Measurements from ENCODE around the gene LRRC4B. TPM values are rescaled to one million over a fixed set of nuclear protein-coding genes. Genes with fewer than 3 reads are reported as not detected.
A peak's percentile ranks its signal among the peaks of the same experiment; 100 is the strongest.

Gene LRRC4B
- total RNA-seq, 1 experiment from 2014 or later, result 1.8 TPM

DNA sequence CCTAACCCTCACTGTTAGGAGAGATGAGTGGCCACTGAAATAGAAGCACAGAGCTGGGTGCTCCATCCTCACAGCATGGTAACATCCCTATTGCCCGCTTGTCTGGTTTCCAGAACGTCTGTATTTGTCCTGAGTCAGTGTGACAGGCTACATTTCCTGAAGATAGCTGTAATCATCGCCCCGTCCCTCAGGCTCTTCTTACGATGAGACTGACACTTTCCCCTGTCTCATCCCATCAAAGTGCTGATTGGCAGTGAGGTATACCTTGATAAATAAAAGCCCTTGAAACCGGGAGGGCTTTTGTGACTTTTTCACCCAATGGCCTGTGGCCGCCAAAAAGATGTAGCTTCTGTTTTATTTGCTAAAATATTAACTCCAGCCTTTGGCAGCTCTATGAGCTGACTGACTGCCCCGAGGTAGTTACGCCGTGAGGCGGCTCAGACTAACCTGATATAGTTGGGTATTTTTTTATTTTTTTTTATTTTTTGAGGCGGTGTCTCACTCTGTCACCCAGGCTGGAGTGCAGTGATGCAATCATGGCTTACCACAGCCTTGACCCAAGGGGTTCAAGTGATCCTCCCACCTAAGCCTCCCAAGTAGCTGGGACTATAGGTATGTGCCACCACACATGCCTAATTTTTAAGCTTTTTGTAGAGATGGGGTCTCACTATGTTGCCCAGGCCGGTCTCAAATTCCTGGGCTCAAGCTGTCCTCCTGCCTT, 5.7 kb upstream of the LRRC4B start:
- no peak for DNase-seq (ENCODE audit: low read depth)

DNA sequence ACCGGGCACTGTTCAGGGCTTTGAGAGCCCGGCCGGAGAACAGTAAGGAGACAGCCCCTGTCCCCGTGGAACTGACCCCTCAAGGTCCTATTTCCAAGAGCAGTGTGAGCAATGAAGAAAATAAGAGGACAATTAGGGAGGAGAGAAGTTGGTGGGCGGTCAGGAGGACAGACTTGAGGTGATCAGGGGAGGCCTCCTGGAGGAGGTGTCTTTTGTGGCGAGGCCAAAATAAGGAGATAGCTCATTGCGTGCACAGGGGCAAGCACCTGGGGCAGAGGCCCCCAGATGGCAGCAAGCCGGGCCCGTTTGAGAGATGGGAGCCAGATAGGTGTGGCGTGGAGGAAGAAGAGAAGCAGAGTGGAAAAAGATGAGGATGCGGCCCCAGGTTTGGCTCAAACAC, 2.8 kb upstream of the LRRC4B start:
- no peak for DNase-seq (ENCODE audit: low read depth)

DNA sequence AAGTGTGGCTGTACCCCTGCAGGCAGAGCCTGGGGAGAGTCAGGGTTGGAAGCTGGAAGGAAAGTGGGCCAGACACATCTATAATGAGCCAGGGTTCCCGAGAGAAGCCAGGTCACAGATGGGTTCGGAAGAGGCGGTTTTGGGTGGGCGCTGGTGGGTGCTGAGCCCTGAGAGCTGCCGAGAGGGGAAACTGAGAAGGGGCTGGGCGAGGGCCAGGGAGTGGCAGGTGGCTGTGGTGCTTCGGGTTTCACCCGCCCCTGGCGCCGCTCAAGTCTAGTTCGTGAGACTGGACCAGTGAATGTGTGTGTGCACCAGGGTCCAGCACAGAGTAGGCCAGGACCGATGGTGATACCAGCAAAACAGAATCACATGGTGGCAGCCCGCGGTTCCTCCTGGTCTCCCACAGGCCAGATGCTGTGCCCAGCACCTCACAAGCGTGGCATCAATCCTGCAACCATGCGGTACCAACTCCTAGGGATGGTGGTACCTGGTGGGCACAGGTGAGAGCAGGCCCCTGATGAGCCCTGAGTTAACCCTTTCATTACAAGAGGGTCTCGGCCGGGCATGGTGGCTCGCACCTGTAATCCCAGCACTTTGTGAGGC, 1.8 kb upstream of the LRRC4B start:
- DNase-seq (ENCODE audit: low read depth), result no peak

DNA sequence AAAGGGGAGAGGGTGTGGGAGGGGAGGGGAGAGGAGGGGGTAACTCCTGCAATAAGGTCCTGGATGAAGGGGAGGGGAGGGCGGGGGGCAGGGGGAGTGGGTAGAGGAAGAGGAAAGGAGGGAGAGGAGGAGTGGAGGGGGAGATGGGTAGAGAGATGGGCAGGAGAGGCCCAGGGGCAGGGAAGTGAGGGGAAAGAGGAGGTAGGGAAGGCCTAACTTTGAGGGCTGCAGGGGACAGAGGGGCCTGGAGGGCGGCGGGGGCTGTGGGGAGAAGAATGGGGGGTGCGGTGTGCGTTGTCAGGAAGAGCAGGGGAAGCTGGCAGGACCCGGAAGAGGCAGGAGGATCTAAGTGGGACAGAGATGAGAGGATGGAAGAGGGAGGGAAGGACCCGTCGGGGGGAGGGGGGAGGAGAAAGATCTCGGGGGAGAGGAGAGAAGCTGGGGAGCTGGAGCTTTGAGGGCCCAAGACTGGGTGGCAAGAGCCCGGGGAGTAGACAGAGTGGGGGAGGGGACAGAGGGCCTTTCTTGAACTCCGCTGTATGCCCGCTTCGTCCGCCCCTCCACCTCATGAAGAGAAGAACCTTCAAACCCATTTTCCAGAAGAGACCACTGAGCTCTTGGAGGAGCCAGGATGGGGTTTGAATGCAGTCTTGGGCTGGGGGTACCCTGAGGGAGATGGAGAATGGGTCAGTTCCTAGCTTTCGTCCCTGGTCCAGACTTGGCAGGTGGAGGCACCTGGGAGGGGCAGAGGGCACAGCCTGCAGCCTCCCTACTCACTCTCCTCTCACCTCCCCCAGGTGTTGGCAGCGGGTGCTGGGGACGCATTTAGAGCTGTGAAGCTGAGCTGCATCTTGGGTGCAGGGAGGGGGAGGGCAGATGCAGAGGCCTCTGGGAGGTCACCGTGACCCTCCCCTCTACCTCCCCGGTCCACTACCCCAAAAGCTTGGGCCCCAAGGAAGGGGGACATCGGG, 778 bp upstream of the LRRC4B start:
- no peak for DNase-seq (ENCODE audit: low read depth)

DNA sequence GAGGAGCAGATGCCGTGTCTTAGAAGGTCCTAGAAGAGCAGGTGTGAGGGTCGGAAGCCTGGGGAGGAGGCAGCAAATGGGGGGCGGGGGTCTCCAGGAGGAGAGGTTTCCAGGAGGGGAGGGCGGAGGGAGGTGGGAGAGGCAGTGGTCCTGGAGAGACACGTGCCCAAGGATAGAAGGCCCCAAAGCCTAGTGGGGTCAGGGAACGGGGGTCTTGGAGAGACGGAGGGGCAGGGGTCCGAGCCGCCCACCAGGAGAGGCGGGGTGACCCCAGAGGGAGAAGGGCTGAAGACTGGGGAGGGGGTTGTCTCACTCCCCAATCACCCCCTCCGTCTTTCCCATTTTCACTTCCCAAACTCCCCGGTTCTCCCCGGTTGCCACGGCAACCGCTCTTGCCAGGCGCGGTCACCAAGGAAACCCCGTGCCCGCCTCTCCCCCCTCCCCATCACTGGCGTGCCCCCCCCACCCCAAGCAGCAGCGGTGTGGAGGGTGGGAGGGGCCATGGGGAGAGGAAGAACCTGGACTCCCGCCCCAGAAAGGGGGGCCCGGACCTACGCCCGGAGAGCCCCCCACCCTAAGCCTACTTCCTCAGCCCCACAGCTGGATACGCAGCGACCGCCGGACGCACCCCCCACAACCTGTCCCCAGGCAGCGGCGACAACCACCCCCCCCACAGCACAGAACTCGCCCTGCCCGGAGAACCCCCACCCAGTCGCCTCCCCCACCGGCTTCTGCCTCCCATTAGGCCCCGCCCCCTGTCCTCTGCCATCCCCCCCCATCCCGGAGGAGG, 988 bp downstream of the LRRC4B start:
- DNase-seq (ENCODE audit: low read depth), result peak; percentile 52

DNA sequence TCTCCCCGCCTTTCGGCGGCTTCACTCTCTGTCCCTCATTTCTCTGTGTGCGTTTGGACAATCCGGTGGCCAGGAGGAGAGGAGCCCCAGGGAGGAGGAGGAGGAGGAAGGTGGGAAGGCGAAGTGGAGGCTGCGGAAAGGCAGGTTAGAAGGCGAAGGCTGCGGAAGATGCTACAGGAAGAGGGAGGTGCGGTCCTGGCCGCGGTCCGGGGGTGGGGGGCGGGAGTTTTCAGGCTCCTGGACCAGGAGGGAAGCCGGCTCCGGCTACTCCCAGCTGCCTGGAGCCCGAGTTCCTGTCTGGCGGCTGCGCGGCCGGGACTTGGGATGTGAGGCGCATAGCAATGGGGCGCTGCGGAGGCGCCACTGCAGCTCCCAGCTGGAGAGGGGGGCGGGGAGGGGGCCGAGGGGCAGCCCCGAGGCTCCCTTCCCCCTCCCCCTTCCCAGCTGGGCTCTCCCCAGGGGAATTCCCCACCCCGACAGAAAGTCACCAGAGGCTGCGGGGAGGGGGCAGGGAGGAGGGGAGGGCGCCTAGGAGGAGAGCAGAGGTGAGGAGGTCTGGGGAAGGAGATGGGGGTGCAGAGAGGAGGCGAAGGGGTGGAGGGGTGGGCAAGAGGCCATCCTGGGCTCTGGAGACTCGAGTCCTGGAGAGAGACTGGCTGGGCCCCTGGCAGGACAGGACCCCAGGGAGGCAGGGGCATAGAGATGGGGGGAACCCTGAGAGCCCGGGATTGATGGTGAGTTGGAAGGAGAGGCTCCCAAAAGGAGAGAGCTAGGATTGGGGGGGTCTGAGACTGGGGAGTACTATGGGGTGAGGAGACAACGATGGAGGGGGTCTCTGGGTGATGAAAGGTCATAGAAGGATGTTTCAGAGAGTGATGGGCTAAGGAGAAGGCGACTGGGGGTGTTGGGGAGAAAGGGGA, 2.0 kb downstream of the LRRC4B start:
- peak; percentile 55 for DNase-seq (ENCODE audit: low read depth)

DNA sequence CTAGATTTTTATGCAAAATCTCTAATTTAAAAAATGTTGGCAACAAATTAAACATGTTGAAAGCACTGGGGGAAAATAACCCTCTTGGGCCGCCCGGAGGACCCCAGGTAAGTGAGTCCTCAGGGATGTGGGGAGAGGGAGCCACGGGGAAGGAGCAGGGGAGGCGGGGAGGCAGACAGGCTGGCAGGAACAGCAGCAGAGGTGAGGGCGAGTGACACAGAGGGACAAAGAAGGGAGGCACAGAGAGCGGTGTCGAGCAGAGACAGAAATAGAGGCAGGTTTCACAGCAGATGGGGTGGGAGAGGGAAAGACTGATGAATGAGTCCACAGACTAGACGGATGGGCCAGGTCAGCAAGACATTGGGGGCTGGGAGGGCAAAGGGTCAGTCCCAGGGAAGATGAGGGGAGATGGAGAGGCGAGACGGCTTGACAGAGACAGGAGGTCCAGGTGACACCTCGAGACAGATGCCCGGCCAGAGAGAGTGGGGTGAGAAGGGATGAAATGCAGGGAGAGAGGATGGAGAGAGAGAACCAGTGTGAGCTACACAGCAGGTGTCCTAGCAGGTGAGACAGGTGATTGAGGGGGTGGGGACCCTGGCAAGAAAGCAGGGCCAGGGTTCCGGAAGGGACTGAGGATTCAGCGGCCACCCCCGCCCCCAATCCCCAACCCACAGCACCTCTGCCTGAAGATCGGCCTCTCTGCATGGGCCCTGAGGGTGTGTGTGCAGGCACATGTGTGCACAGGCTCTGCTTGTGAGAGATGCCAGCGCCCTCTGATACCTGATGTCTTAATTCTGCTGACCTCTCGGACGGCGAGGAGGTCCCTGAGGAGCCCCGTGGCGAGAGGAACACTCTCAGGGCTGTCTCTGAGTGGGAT, 3.8 kb downstream of the LRRC4B start:
- no peak for DNase-seq (ENCODE audit: low read depth)

DNA sequence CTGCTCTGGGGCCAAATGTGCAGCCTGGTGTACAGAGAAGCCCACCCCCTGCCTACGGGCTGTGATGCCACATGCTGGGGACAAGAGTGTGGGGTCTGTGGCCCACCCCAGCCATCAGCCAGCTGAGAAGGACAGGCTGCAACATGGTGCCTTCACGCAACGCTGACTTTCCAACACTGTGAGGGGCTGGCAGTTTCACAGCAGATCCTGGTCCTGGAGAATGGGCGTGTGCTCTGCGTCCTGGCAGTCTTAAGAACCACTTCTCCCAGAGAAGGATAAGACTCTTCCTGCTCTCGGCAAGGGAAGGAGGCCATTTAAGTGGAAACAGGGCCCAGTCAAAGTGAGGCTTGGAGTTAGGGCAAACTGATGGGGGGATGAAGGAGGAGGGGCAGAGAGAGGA, 4.6 kb downstream of the LRRC4B start:
- DNase-seq (ENCODE audit: low read depth), result no peak

DNA sequence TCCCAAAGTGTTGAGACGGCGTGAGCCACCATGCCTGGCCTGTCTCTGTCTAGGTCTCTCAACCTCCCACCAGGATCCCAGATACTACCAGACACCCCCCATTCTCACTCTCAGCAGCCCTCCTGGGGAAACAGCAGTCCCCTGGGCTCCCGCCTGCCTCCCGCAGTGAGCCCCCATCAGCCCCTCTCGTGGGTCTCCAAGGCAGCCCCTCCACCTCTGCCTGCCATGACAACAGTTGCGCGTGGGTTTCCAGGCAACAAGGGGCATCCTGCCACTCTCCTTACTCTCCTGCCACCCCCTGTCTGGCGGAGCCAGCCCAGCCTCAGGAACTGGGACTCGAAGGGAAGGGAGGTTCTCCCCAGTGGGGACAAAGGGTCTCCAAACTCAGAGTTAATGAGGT, 5.2 kb downstream of the LRRC4B start:
- DNase-seq (ENCODE audit: low read depth), result no peak

DNA sequence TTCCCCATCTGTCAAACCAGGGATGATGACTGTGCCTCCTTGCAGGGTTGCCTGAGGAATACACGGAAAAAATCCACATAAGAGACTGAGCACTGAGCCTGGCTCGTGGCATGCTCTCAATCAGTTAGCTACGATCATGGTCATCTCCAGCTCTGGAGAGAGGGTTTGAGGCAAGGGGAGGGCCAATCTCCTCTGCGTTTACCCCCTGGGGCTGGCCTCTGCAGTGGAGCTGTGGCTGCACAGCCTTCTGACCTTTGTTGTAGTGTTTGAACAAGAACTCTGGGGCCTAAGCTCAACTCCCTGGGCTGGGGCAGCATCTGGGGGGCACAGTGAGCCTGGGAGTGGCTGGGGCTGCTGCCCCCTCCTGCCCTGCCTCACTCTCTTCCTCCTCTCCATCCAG, 5.9 kb downstream of the LRRC4B start:
- no peak for DNase-seq (ENCODE audit: low read depth)

DNA sequence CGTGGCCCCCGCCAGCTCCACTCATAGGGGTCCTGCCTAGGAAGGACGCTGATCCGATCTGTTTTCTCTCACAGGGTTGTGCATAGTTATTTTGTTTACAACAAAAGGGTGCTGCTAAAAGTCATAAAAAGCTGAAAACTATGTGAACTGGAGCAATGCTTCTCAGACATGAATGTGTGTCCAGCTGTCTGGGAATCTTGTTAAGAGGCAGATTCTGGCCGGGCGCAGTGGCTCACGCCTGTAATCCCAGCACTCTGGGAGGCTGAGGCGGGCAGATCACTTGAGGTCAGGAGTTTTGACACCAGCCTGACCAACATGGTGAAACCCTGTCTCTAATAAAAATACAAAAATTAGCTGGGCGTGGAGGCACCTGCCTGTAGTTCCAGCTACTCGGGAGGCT, 8.6 kb downstream of the LRRC4B start:
- no peak for DNase-seq (ENCODE audit: low read depth)

DNA sequence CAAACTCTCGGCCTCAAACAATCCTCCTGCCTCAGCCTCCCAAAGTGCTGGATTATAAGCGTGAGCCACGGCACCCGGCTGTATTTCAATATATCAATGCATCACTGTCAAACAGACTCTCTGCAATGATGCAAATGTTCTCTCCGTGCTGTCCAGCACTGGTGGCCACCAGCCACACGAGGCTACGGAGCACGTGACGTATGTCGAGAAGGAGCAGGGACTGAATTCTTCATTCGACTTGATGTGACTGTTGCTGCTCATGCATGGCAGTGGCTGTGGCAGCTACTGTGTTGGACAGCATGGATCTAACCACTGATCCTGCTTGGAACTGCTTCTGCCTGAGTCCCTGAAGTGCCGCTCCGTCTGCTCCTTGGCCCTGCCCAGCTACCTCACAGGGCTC, 9.8 kb downstream of the LRRC4B start:
- no peak for DNase-seq (ENCODE audit: low read depth)

DNA sequence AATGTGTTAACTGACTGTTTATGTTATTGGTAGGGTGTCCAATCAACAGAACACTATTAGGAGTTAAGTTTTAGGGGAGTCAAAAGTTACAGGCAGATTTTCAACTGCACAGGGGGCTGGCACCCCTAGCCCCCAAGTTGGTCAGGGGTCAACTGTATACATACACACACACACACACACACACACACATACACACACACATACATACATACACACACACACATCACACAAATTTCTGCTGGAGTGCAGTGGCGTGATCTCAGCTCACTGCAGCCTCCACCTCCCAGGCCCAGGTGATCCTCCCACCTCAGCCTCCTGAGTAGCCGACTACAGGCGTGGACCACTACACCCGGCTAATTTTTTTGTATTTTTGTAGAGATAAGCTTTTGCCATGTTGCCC, 10.2 kb downstream of the LRRC4B start:
- no peak for DNase-seq (ENCODE audit: low read depth)

DNA sequence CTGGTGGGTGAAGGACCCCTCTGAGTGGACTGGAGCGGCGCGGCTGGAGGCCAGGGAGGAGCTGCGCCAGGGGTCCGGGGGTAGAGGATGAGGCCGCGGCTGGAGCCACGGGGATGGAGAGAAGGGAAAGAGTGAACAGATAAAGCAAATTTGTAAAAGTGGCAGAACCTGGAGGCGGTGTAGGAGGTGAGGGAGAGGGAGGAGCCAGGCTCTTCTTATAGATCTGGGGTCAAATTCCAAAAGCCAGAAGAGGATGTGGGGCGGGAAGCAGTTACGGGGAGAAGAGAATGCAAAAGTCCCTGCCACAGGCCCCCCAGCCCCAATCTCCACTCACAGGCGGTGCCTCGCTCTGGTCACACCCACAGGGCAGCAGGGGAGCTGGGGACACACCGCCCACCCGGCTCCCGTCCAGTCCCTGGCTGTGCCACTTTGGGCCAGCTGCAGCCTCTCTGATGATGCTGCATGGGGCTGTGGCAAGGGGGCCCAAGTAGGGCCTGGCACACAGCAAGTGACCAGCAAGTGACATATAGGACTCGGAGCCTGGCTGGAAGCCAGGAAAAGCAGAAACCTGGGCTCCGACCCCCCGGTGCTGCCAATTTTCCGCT, 11.1 kb downstream of the LRRC4B start:
- peak; percentile 3 for DNase-seq (ENCODE audit: low read depth)

DNA sequence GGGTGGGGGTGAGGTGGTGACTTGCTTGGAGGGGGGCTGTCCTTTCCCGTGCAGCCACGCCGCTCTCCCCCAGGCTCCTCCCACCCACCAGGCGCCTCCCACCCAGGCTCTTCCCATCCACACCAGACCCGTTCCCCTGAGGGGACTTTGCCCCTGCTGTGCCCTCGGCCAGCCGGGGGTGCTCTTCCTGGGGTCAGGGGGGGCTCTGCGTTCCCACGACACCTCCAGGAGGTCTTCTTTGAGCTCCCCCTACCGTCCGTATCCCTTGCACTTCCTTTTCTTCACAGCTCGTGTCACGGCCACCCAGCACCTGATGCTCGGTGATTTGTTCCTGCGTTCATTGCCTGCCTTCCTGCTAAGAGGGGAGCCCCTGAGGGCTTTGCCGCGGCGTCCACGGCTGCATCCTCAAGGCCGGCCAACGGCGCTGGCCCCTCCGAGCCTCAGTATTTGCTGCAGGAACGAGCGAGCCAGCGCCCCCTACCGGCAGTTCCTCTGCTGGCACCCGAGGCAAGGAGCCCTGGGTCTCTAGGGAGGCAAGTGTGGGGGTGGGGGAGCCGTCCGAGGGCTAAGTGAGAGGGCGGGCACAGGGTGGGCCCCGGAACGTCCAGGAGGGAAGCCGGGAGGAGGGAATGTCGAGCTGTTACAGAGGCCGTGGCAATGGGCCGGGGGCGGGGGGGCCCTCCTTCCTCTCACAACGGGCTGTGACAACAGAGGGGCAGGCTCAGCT, 11.8 kb downstream of the LRRC4B start:
- DNase-seq (ENCODE audit: low read depth), result peak; percentile 84

DNA sequence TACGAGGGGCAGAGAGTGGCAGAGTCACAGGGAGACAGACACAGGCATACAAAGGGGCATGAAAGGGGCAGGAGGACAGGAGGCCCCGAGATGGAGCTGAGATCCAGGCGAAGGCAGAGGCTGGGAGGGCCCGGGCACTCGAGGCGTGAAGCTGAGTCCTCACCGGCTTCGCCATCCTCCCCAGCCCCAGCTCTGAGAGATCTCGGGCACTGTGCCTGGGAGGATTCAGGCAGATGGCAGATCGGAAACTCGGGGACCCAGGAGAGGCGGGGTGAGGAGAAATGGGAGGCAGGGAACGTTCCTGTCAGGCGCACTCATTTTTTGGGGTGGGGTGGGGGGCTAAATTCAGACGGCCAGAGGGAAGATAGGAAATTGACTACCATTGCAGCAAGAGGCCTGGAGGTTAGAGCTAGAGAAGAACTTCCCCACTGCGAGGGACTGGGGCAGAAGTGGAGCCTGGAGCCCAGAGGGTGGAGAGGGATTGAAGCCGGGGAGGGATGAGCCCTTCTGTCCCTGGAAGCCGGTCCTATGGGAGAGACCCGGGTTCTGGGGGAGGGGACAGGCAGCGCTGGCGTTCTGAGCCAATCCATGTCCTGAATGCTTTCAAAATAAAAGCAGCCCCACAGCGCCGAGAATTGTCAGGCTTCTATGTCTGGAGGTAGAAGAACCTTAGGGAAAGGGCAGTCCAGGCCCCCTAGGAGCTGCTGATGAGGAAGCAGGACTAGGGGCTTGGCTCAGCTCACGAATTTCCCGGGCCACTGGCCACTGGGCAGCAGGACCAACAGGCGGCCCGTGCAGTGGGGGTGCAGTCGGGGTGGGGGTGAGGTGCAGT, 12.6 kb downstream of the LRRC4B start:
- DNase-seq (ENCODE audit: low read depth), result peak; percentile 22

DNA sequence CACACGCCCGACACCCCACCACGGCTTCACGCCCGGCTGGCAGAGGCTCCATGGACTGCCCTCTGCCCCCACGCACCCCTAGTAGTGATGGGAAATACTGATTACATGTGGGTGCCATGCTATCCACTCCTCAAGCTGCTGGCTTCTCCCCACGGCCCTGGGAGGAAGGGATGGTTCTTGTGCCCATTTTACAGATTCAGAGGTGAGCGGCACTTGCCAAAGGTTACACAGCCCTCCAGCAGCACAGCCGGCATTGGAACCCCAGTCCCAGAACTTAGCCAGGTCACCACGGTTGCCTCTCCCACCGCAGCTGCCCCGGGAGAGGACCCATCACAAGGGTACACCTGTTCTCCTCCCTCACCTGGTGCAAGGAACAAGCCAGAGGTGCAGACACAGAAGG, 13.2 kb downstream of the LRRC4B start:
- DNase-seq (ENCODE audit: low read depth), result peak; percentile 2

DNA sequence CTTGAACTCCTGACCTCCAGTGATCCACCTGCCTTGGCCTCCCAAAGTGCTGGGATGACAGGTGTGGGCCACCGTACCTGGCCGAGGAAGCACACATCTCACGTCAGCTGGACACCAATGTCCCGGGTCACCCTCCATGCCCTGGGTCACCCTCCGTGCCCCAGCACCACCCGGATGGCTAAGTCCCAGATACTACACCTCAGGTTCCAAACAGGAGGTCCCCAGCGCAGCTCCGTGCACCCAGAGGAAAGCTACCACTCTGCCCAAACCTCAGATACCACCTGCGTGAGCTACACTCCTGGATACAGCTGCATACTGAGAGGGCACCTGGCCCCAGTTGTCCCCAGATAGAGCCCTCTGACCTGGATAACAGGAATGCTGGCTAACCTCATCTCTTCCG, 14.0 kb downstream of the LRRC4B start:
- DNase-seq (ENCODE audit: low read depth), result no peak

Data from Daoy (cell line).